Activated naive CD8-positive, alpha-beta T cell (primary cell): Measurements from ENCODE around the gene FBXW10B.
"Not testable (repeated sequence)": the region's sequence is repeated elsewhere in the genome, so short reads cannot be mapped to it uniquely, and the experiment has no call there.

Experiments used
- H3K27ac Mint-ChIP-seq: one replicate; pipeline ENCODE4 v1.8.0; 2021; ENCODE audit warnings: mixed read lengths
- H3K27me3 Mint-ChIP-seq: one replicate; pipeline ENCODE4 v1.8.0; 2021; ENCODE audit warnings: mixed read lengths
- H3K36me3 Mint-ChIP-seq: one replicate; pipeline ENCODE4 v1.8.0; 2021; ENCODE audit warnings: mixed read lengths
- H3K4me1 Mint-ChIP-seq: one replicate; pipeline ENCODE4 v1.8.0; 2021; ENCODE audit warnings: low read depth, mixed read lengths
- H3K4me3 Mint-ChIP-seq: one replicate; pipeline ENCODE4 v1.8.0; 2021; ENCODE audit warnings: mild to moderate bottlenecking, mixed read lengths
- H3K9me3 Mint-ChIP-seq: one replicate; pipeline ENCODE4 v1.8.0; 2021; ENCODE audit warnings: low read depth, mixed read lengths

FBXW10B gene

GRCh38 chr17:15619331-15620058 is at the start of gene FBXW10B:
Gene FBXW10B (minus strand): TSS chr17:15619704. CDS start chr17:15619512, 192 bp downstream.
- H3K36me3 Mint-ChIP-seq, H3K27me3 Mint-ChIP-seq, H3K27ac Mint-ChIP-seq, H3K4me3 Mint-ChIP-seq, H3K9me3 Mint-ChIP-seq, H3K4me1 Mint-ChIP-seq: not testable (repeated sequence)

GRCh38 chr17:15663691-15664090 is 44.2 kb upstream of the FBXW10B start:
- no peaks in the 10 kb centered on the region for H3K4me1 Mint-ChIP-seq
- no peaks in the 10 kb centered on the region for H3K27me3 Mint-ChIP-seq
- no peaks in the 10 kb centered on the region for H3K9me3 Mint-ChIP-seq
- H3K36me3 Mint-ChIP-seq = peaks cover 32% of the 10 kb centered on the region
- H3K4me3 Mint-ChIP-seq = no peak overlapping the region
- no peak overlapping the region for H3K27ac Mint-ChIP-seq

- Mint-ChIP-seq H3K36me3 (peaks cover 32% of the 10 kb centered on the region), H3K9me3 (no peaks in the 10 kb centered on the region), H3K27ac (no peak overlapping the region), H3K4me3 (no peak overlapping the region), H3K27me3 (no peaks in the 10 kb centered on the region), H3K4me1 (no peaks in the 10 kb centered on the region)
These were observed 43.7 kb upstream of the FBXW10B start for GRCh38 chr17:15663176-15663575.

GRCh38 chr17:15662681-15663080 is 43.2 kb upstream of the FBXW10B start:
- Mint-ChIP-seq H3K27ac (no peak overlapping the region), H3K4me3 (no peak overlapping the region), H3K4me1 (no peaks in the 10 kb centered on the region), H3K27me3 (no peaks in the 10 kb centered on the region), H3K9me3 (no peaks in the 10 kb centered on the region), H3K36me3 (peaks cover 30% of the 10 kb centered on the region)

GRCh38 chr17:15660077-15660476 is 40.6 kb upstream of the FBXW10B start:
- Mint-ChIP-seq H3K9me3 (no peaks in the 10 kb centered on the region), H3K27me3 (no peaks in the 10 kb centered on the region), H3K27ac (no peak overlapping the region), H3K4me1 (no peaks in the 10 kb centered on the region), H3K36me3 (peaks cover 26% of the 10 kb centered on the region), H3K4me3 (no peak overlapping the region)

GRCh38 chr17:15659663-15660062 is 40.2 kb upstream of the FBXW10B start:
- no peak overlapping the region for H3K4me3 Mint-ChIP-seq

GRCh38 chr17:15659236-15659635 is 39.7 kb upstream of the FBXW10B start:
- Mint-ChIP-seq H3K9me3 (no peaks in the 10 kb centered on the region), H3K27me3 (no peaks in the 10 kb centered on the region), H3K36me3 (peaks cover 26% of the 10 kb centered on the region), H3K4me3 (no peak overlapping the region), H3K27ac (no peak overlapping the region), H3K4me1 (no peaks in the 10 kb centered on the region)

More at GRCh38 chr17:15659663-15660062, 40.2 kb upstream of the FBXW10B start:
- Mint-ChIP-seq H3K9me3 (no peaks in the 10 kb centered on the region), H3K4me1 (no peaks in the 10 kb centered on the region), H3K27me3 (no peaks in the 10 kb centered on the region), H3K27ac (no peak overlapping the region), H3K36me3 (peaks cover 26% of the 10 kb centered on the region)

- H3K4me3 Mint-ChIP-seq = no peak overlapping the region
- no peak overlapping the region for H3K27ac Mint-ChIP-seq
- H3K4me1 Mint-ChIP-seq = no peaks in the 10 kb centered on the region
- peaks cover 22% of the 10 kb centered on the region for H3K36me3 Mint-ChIP-seq
- no peaks in the 10 kb centered on the region for H3K27me3 Mint-ChIP-seq
- H3K9me3 Mint-ChIP-seq = no peaks in the 10 kb centered on the region
These were observed 38.8 kb upstream of the FBXW10B start for GRCh38 chr17:15658296-15658695.

- no peaks in the 10 kb centered on the region for H3K27me3 Mint-ChIP-seq
- no peaks in the 10 kb centered on the region for H3K9me3 Mint-ChIP-seq
- H3K36me3 Mint-ChIP-seq = peaks cover 19% of the 10 kb centered on the region
- H3K27ac Mint-ChIP-seq = no peak overlapping the region
- no peak overlapping the region for H3K4me3 Mint-ChIP-seq
- H3K4me1 Mint-ChIP-seq = peaks cover 1% of the 10 kb centered on the region
These were observed 38.4 kb upstream of the FBXW10B start for GRCh38 chr17:15657868-15658267.

- no peaks in the 10 kb centered on the region for H3K27me3 Mint-ChIP-seq
- peaks cover 12% of the 10 kb centered on the region for H3K4me1 Mint-ChIP-seq
- no peak overlapping the region for H3K27ac Mint-ChIP-seq
- no peak overlapping the region for H3K4me3 Mint-ChIP-seq
- H3K9me3 Mint-ChIP-seq = no peaks in the 10 kb centered on the region
- H3K36me3 Mint-ChIP-seq = peaks cover 18% of the 10 kb centered on the region
These were observed 35.5 kb upstream of the FBXW10B start for GRCh38 chr17:15654886-15655561.

GRCh38 chr17:15654401-15654800 is 34.9 kb upstream of the FBXW10B start:
- H3K9me3 Mint-ChIP-seq, H3K27me3 Mint-ChIP-seq, H3K27ac Mint-ChIP-seq, H3K4me3 Mint-ChIP-seq: not testable (repeated sequence)
- Mint-ChIP-seq H3K36me3 (peaks cover 18% of the 10 kb centered on the region), H3K4me1 (peaks cover 12% of the 10 kb centered on the region)

GRCh38 chr17:15652960-15653359 is 33.5 kb upstream of the FBXW10B start:
- Mint-ChIP-seq H3K9me3 (no peaks in the 10 kb centered on the region), H3K36me3 (peaks cover 14% of the 10 kb centered on the region), H3K27ac (no peak overlapping the region), H3K27me3 (no peaks in the 10 kb centered on the region), H3K4me1 (peaks cover 12% of the 10 kb centered on the region), H3K4me3 (no peak overlapping the region)

- peak overlapping the region; percentile 7 for H3K4me3 Mint-ChIP-seq
These were observed 32.1 kb upstream of the FBXW10B start for GRCh38 chr17:15651583-15652110.

GRCh38 chr17:15650741-15651582 is 31.5 kb upstream of the FBXW10B start:
- no peak overlapping the region for H3K4me3 Mint-ChIP-seq
- H3K36me3 Mint-ChIP-seq = peaks cover 9% of the 10 kb centered on the region
- H3K27me3 Mint-ChIP-seq = no peaks in the 10 kb centered on the region
- H3K4me1 Mint-ChIP-seq = peaks cover 12% of the 10 kb centered on the region
- H3K27ac Mint-ChIP-seq = no peak overlapping the region
- no peaks in the 10 kb centered on the region for H3K9me3 Mint-ChIP-seq

More at GRCh38 chr17:15651583-15652110, 32.1 kb upstream of the FBXW10B start:
- peaks cover 9% of the 10 kb centered on the region for H3K36me3 Mint-ChIP-seq
- H3K27ac Mint-ChIP-seq = no peak overlapping the region
- peaks cover 12% of the 10 kb centered on the region for H3K4me1 Mint-ChIP-seq
- no peaks in the 10 kb centered on the region for H3K9me3 Mint-ChIP-seq
- H3K27me3 Mint-ChIP-seq = no peaks in the 10 kb centered on the region
